Fibroblast of lung (primary cell): ENCODE data around the gene LIPF.

Experiments
- EZH2 ChIP-seq: IDR thresholded peaks from 2 replicates; pipeline ENCODE4 v1.5.1; 2012; ENCODE audit warnings: low read length, control low read depth, mild to moderate bottlenecking; ENCODE audit errors: missing control alignments
- TF ChIP-seq, protein P1 (sequence below), 2 donors: IDR thresholded peaks in 1 of 2; conservative IDR thresholded peaks in 1 of 2; 1 replicate in 1 of 2; 2 replicates in 1 of 2; pipeline ENCODE4 v1.5.1; 2011 to 2012; ENCODE audit warnings: low read length in 2 of 2, control low read depth in 1 of 2, inconsistent platforms in 1 of 2, low read depth in 1 of 2, mild to moderate bottlenecking in 1 of 2

DNA sequence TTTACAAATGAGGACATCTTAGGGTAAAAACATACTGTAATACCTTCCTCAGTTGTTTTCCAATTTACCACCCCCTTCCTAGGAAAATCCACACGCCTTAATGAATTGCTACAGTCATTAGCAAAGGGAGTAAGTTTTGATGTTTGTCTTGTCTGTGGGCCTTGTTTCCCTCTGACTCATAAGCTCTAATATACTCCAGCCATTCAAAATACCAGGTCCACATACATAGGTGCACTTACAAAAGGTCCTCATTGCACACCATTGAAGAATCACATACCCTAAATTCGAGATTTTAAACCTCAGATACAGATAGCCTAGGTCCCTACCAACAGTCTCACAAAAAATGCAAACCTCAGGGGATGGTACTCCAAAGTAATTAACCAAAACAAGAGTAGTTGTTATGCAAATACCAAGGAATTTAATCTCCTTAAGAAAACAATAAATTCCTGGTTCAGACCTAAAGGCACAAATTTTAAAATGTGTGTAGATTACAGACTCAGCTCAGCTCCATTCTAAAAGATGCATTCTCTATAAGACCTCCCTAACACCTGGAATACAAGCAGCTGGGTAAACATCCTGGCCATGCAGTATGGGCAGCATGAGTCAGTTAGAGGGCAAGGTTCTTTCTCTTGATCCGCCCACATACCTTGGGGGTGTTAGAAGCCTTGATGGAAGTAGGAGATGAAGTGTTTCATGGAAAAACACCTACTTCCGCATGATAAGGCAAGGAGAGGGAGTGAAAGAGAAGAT, 38.8 kb downstream of the LIPF start:
- TF ChIP-seq, protein P1, sequence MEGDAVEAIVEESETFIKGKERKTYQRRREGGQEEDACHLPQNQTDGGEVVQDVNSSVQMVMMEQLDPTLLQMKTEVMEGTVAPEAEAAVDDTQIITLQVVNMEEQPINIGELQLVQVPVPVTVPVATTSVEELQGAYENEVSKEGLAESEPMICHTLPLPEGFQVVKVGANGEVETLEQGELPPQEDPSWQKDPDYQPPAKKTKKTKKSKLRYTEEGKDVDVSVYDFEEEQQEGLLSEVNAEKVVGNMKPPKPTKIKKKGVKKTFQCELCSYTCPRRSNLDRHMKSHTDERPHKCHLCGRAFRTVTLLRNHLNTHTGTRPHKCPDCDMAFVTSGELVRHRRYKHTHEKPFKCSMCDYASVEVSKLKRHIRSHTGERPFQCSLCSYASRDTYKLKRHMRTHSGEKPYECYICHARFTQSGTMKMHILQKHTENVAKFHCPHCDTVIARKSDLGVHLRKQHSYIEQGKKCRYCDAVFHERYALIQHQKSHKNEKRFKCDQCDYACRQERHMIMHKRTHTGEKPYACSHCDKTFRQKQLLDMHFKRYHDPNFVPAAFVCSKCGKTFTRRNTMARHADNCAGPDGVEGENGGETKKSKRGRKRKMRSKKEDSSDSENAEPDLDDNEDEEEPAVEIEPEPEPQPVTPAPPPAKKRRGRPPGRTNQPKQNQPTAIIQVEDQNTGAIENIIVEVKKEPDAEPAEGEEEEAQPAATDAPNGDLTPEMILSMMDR (conservative IDR thresholded peaks at IDR 0.05 in 1 of 2, IDR thresholded peaks at IDR 0.05 in 1 of 2; ENCODE audit: low read depth in 1 of 2, low read length in 2 of 2), result no peak
- no peak for TF ChIP-seq EZH2
